NCI-H2227 treated with DMSO at 0.1 percent for 48 hours (cell line): Measurements from ENCODE around the gene GLIS1.

Experiments
- DNase-seq: peaks from one replicate; lab custom pipeline; 2025; lab: John Stamatoyannopoulos, UW

Gene GLIS1

GRCh38 chr1:53617851-53618499 is 121.0 kb downstream of the GLIS1 start:
- no peak for DNase-seq

GRCh38 chr1:53617382-53617781 is 121.6 kb downstream of the GLIS1 start:
- DNase-seq, result no peak

- no peak for DNase-seq
These were observed 122.0 kb downstream of the GLIS1 start for GRCh38 chr1:53616927-53617326.

- no peak for DNase-seq
These were observed 122.5 kb downstream of the GLIS1 start for GRCh38 chr1:53616511-53616910.

- no peak for DNase-seq
These were observed 123.9 kb downstream of the GLIS1 start for GRCh38 chr1:53615101-53615500.

GRCh38 chr1:53614231-53615021 is 124.5 kb downstream of the GLIS1 start:
- no peak for DNase-seq

- no peak for DNase-seq
These were observed 130.3 kb downstream of the GLIS1 start for GRCh38 chr1:53608676-53609075.

GRCh38 chr1:53608071-53608470 is 130.9 kb downstream of the GLIS1 start:
- no peak for DNase-seq

- DNase-seq, result no peak
These were observed 132.3 kb downstream of the GLIS1 start for GRCh38 chr1:53606651-53607051.

- DNase-seq, result no peak
These were observed 132.8 kb downstream of the GLIS1 start for GRCh38 chr1:53606197-53606596.

- DNase-seq, result no peak
These were observed 133.8 kb downstream of the GLIS1 start for GRCh38 chr1:53605181-53605580.

- no peak for DNase-seq
These were observed 134.6 kb downstream of the GLIS1 start for GRCh38 chr1:53604291-53604919.

- no peak for DNase-seq
These were observed 135.5 kb downstream of the GLIS1 start for GRCh38 chr1:53603431-53603830.

- no peak for DNase-seq
These were observed 136.8 kb downstream of the GLIS1 start for GRCh38 chr1:53601867-53602775.

GRCh38 chr1:53601031-53601745 is 137.8 kb downstream of the GLIS1 start:
- DNase-seq, result no peak

- DNase-seq, result no peak
These were observed 138.4 kb downstream of the GLIS1 start for GRCh38 chr1:53600561-53600960.

- DNase-seq, result no peak
These were observed 139.0 kb downstream of the GLIS1 start for GRCh38 chr1:53600001-53600400.

- no peak for DNase-seq
These were observed 139.5 kb downstream of the GLIS1 start for GRCh38 chr1:53599481-53599880.

- DNase-seq, result no peak
These were observed 140.0 kb downstream of the GLIS1 start for GRCh38 chr1:53598966-53599365.

GRCh38 chr1:53595906-53596305 is 143.1 kb downstream of the GLIS1 start:
- no peak for DNase-seq

GRCh38 chr1:53594391-53595180 is 144.4 kb downstream of the GLIS1 start:
- DNase-seq, result no peak
